Measurements from ENCODE around the gene NT5E. TPM values are rescaled to one million over a fixed set of nuclear protein-coding genes. Genes with fewer than 3 reads are reported as not detected.
A peak's percentile ranks its signal among the peaks of the same experiment; 100 is the strongest.
"Not testable (repeated sequence)": the region's sequence is repeated elsewhere in the genome, so short reads cannot be mapped to it uniquely, and the experiment has no call there.

NT5E gene
- total RNA-seq = 14.8 and 15.2 TPM in 2 replicates

- H3K4me3 Mint-ChIP-seq = peak within 1 kb of the TSS; percentile 87
- peak; percentile 86 for DNase-seq
- H3K27ac Mint-ChIP-seq = peak within 1 kb of the TSS; percentile 89
- H3K9me3 Mint-ChIP-seq = no peaks in the 10 kb centered on the region
- intact Hi-C loops (cut with micrococcal nuclease) = loop anchor here (1.0 to 5.0 kb wide), 8 partner anchors 11 to 228 kb away; no protein-coding TSS in a partner anchor
- peaks cover 19% of the 10 kb centered on the region for H3K27me3 Mint-ChIP-seq
- peaks cover 65% of the 10 kb centered on the region for H3K4me1 Mint-ChIP-seq
- peaks cover 31% of the 10 kb centered on the region for H3K36me3 Mint-ChIP-seq (ENCODE audit: low read depth)
Observed at GRCh38 chr6:85449818-85450759, at the start of gene NT5E. NT5E (plus strand) TSS chr6:85450083; CDS start chr6:85450140, 57 bp downstream.

GRCh38 chr6:85400331-85400730 lies 49.6 kb upstream of the NT5E start:
- H3K27ac Mint-ChIP-seq = no peak overlapping the region
- intact Hi-C loops (cut with micrococcal nuclease) = loop anchor here (5.0 kb wide), 2 partner anchors 38 to 52 kb away; partner anchors contain the start of gene NT5E
- DNase-seq = no peak
- peaks cover 45% of the 10 kb centered on the region for H3K4me1 Mint-ChIP-seq
- H3K9me3 Mint-ChIP-seq = no peaks in the 10 kb centered on the region
- no peaks in the 10 kb centered on the region for H3K27me3 Mint-ChIP-seq
- no peak overlapping the region for H3K4me3 Mint-ChIP-seq
- H3K36me3 Mint-ChIP-seq (ENCODE audit: low read depth) = no peaks in the 10 kb centered on the region

- Mint-ChIP-seq H3K36me3 (ENCODE audit: low read depth) (no peaks in the 10 kb centered on the region), H3K27ac (peak overlapping the region; percentile 2), H3K27me3 (no peaks in the 10 kb centered on the region), H3K4me1 (peaks cover 56% of the 10 kb centered on the region), H3K9me3 (no peaks in the 10 kb centered on the region), H3K4me3 (no peak overlapping the region)
- no peak for DNase-seq
- intact Hi-C loops (cut with micrococcal nuclease) = loop anchor here (5.0 kb wide), 2 partner anchors 39 to 51 kb away; partner anchors contain the start of gene NT5E
Observed at GRCh38 chr6:85401186-85402021, 48.5 kb upstream of the NT5E start.

- Mint-ChIP-seq H3K9me3 (no peaks in the 10 kb centered on the region), H3K4me1 (peaks cover 62% of the 10 kb centered on the region), H3K36me3 (ENCODE audit: low read depth) (no peaks in the 10 kb centered on the region), H3K4me3 (no peak overlapping the region), H3K27me3 (no peaks in the 10 kb centered on the region), H3K27ac (peak overlapping the region; percentile 32)
- intact Hi-C loops (cut with micrococcal nuclease) = loop anchor here (5.0 kb wide), 2 partner anchors 40 to 50 kb away; partner anchors contain the start of gene NT5E
- DNase-seq = no peak
Observed at GRCh38 chr6:85402071-85402470, 47.8 kb upstream of the NT5E start.

GRCh38 chr6:85402922-85403321 lies 47.0 kb upstream of the NT5E start:
- Mint-ChIP-seq H3K27ac (peak overlapping the region; percentile 47), H3K4me3 (no peak overlapping the region), H3K4me1 (peaks cover 65% of the 10 kb centered on the region), H3K9me3 (no peaks in the 10 kb centered on the region), H3K27me3 (no peaks in the 10 kb centered on the region), H3K36me3 (ENCODE audit: low read depth) (no peaks in the 10 kb centered on the region)
- intact Hi-C loops (cut with micrococcal nuclease) = loop anchor here (5.0 kb wide), 2 partner anchors 41 to 49 kb away; partner anchors contain the start of gene NT5E
- no peak for DNase-seq

GRCh38 chr6:85403331-85404015 lies 46.4 kb upstream of the NT5E start:
- H3K36me3 Mint-ChIP-seq (ENCODE audit: low read depth) = no peaks in the 10 kb centered on the region
- intact Hi-C loops (cut with micrococcal nuclease) = loop anchor here (5.0 kb wide), 2 partner anchors 41 to 49 kb away; partner anchors contain the start of gene NT5E
- peak overlapping the region; percentile 20 for H3K27ac Mint-ChIP-seq
- H3K27me3 Mint-ChIP-seq = peaks cover 2% of the 10 kb centered on the region
- no peak for DNase-seq
- peaks cover 65% of the 10 kb centered on the region for H3K4me1 Mint-ChIP-seq
- peak overlapping the region; percentile 16 for H3K4me3 Mint-ChIP-seq
- no peaks in the 10 kb centered on the region for H3K9me3 Mint-ChIP-seq

GRCh38 chr6:85404016-85404563 lies 45.8 kb upstream of the NT5E start:
- DNase-seq = peak; percentile 54
- Mint-ChIP-seq H3K4me1 (peaks cover 65% of the 10 kb centered on the region), H3K27ac (peak overlapping the region; percentile 73), H3K4me3 (peak overlapping the region; percentile 40)
- H3K36me3 Mint-ChIP-seq (ENCODE audit: low read depth); H3K27me3 Mint-ChIP-seq; H3K9me3 Mint-ChIP-seq: not testable (repeated sequence)
- intact Hi-C loops (cut with micrococcal nuclease) = loop anchor here (5.0 kb wide), 2 partner anchors 42 to 48 kb away; partner anchors contain the start of gene NT5E

GRCh38 chr6:85404564-85405174 lies 45.2 kb upstream of the NT5E start:
- peak; percentile 55 for DNase-seq
- H3K4me3 Mint-ChIP-seq = peak overlapping the region; percentile 40
- H3K4me1 Mint-ChIP-seq = peaks cover 62% of the 10 kb centered on the region
- H3K27ac Mint-ChIP-seq = peak overlapping the region; percentile 73
- intact Hi-C loops (cut with micrococcal nuclease) = loop anchor here (5.0 kb wide), 2 partner anchors 42 to 48 kb away; partner anchors contain the start of gene NT5E
- no peaks in the 10 kb centered on the region for H3K36me3 Mint-ChIP-seq (ENCODE audit: low read depth)
- no peaks in the 10 kb centered on the region for H3K9me3 Mint-ChIP-seq
- peaks cover 2% of the 10 kb centered on the region for H3K27me3 Mint-ChIP-seq

GRCh38 chr6:85405175-85405852 lies 44.6 kb upstream of the NT5E start:
- Mint-ChIP-seq H3K4me3 (peak overlapping the region; percentile 54), H3K36me3 (ENCODE audit: low read depth) (no peaks in the 10 kb centered on the region), H3K9me3 (no peaks in the 10 kb centered on the region), H3K4me1 (peaks cover 60% of the 10 kb centered on the region), H3K27ac (peak overlapping the region; percentile 78), H3K27me3 (peaks cover 2% of the 10 kb centered on the region)
- intact Hi-C loops (cut with micrococcal nuclease) = no loop called here
- DNase-seq = peak; percentile 64

GRCh38 chr6:85405853-85406198 lies 44.1 kb upstream of the NT5E start:
- Mint-ChIP-seq H3K4me1 (peaks cover 59% of the 10 kb centered on the region), H3K27ac (peak overlapping the region; percentile 78)

GRCh38 chr6:85406641-85407075 lies 43.2 kb upstream of the NT5E start:
- H3K4me3 Mint-ChIP-seq = no peak overlapping the region
- peaks cover 3% of the 10 kb centered on the region for H3K27me3 Mint-ChIP-seq
- no peaks in the 10 kb centered on the region for H3K9me3 Mint-ChIP-seq
- peaks cover 54% of the 10 kb centered on the region for H3K4me1 Mint-ChIP-seq
- H3K27ac Mint-ChIP-seq = no peak overlapping the region
- DNase-seq = no peak
- intact Hi-C loops (cut with micrococcal nuclease) = no loop called here
- no peaks in the 10 kb centered on the region for H3K36me3 Mint-ChIP-seq (ENCODE audit: low read depth)

More at GRCh38 chr6:85405853-85406198, 44.1 kb upstream of the NT5E start:
- intact Hi-C loops (cut with micrococcal nuclease) = no loop called here
- H3K9me3 Mint-ChIP-seq = no peaks in the 10 kb centered on the region
- peaks cover 2% of the 10 kb centered on the region for H3K27me3 Mint-ChIP-seq
- H3K36me3 Mint-ChIP-seq (ENCODE audit: low read depth) = no peaks in the 10 kb centered on the region
- no peak for DNase-seq
- H3K4me3 Mint-ChIP-seq = peak overlapping the region; percentile 54

- Mint-ChIP-seq H3K4me3 (no peak overlapping the region), H3K27me3 (peaks cover 7% of the 10 kb centered on the region)
- DNase-seq = peak; percentile 53
Observed at GRCh38 chr6:85408039-85408438, 41.8 kb upstream of the NT5E start.

More at GRCh38 chr6:85408039-85408438, 41.8 kb upstream of the NT5E start:
- intact Hi-C loops (cut with micrococcal nuclease) = no loop called here
- peaks cover 45% of the 10 kb centered on the region for H3K4me1 Mint-ChIP-seq
- no peak overlapping the region for H3K27ac Mint-ChIP-seq
- peaks cover 3% of the 10 kb centered on the region for H3K9me3 Mint-ChIP-seq
- no peaks in the 10 kb centered on the region for H3K36me3 Mint-ChIP-seq (ENCODE audit: low read depth)
